ENCODE measurements around the gene C7orf25.
"Not testable (repeated sequence)": the region's sequence is repeated elsewhere in the genome, so short reads cannot be mapped to it uniquely, and the experiment has no call there.

The C7orf25 gene

GRCh38 chr7:42928754-42929153 lies 16.9 kb upstream of the C7orf25 start:
- peak; percentile 4 for DNase-seq

- peak; percentile 58 for DNase-seq
Measured at GRCh38 chr7:42926204-42926603, 14.3 kb upstream of the C7orf25 start.

DNA sequence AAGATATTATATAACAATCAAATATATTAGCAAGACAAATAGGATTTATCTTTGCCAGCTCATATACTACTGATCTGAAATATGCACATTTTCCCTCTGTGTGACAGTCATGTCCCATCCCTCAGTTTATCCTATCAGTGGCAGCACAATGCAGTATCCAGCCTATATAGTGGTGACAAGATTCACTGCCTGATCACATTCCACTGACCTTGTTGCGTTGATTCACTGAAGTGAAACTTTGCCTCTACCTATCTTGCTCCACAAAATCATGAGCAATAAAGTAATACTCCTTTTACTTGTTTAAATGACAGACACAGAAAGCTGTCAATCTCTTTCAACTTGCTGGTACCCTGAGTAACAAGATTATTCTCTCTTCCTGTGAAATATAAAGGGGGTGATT lies 13.8 kb upstream of the C7orf25 start:
- no peak for DNase-seq

DNA sequence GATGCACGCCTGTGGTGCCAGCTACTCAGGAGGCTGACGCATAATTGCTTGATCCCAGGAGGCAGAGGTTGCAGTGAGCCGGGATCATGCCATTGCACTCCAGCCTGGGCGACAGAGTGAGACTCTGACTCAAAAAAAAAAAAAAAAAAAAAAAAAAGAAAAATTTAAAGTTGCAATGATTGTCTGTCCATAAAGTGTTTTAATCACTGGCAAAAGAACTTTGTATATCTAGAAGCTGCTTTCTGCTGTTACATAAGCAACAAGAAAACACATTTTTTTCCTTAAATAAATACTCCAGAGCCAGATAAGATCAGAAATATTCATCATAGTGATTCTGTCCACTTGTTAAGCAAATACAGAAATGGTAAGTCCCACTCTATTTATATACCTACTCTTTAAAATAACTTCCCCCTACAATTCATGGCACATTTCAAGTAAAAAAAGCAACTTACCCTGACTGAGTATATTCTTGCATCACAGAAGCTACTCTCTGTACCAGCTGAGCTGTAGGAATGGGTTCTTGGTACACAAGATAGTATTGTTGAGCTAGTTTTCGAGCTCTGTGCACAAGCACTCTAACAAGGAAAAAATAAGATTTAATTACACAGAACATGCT lies 12.5 kb upstream of the C7orf25 start:
- no peak for DNase-seq

DNA sequence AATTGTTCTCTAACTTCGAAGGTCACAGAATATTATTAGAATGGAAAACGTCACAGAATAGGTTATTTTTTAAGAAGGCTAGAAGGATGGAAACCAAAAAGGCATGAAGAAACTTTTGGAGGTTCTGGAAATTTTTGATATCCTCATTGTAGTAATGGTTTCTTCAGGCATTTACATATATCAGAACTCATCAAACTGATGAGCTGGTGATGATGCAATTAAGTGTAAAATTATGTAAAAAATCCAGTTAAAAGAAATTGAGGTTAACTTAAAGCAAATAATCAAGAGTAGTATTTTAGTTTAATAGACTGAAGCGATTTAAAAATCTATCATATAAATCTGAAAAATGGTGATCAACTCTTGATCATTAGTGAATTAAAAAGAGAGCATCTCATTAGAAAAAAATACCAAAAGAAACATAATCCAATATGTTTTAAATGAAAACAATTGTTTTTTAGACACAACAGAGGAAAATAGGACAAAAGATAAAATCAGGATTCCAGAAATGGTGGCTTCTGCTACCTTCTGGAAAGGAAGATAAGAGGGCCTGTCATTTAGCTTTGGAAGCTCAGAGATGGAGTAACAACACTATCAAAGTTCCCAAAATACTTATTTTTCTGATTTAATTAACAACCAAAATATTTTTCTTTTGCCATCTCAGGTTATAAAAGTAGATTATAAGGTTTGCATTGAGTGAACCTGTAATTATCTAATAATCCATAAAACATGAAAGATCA lies 10.3 kb upstream of the C7orf25 start:
- no peak for DNase-seq

GRCh38 chr7:42915356-42915755 lies 3.5 kb upstream of the C7orf25 start:
- DNase-seq, result no peak

GRCh38 chr7:42914421-42915045 lies 2.7 kb upstream of the C7orf25 start:
- peak; percentile 21 for DNase-seq

GRCh38 chr7:42914009-42914408 lies 2.1 kb upstream of the C7orf25 start:
- no peak for DNase-seq

GRCh38 chr7:42913591-42913990 lies 1.7 kb upstream of the C7orf25 start:
- peak; percentile 65 for DNase-seq

GRCh38 chr7:42910306-42910705 lies 1.6 kb downstream of the C7orf25 start:
- DNase-seq, result no peak

DNA sequence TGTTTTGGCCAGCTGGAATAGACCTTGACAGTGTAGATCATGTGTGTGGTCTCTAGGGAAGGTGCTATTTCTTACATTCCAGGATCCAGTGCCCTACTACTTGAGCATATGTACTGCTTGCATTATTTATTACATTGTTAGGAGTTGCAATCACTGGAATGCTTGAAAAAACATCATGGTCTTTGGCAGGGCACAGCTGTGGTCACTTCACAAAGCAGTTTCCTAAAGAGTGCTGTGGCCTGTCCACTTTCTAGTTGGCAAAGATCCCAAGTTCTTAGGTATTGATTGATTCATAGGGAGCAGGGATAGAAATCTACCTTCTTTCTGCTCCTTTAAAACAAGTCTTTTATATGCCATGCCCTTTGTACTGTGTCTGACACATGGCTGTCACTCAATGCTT lies 4.6 kb downstream of the C7orf25 start:
- DNase-seq, result no peak

GRCh38 chr7:42906181-42906580 lies 5.7 kb downstream of the C7orf25 start:
- DNase-seq, result no peak

GRCh38 chr7:42902331-42902730 lies 9.5 kb downstream of the C7orf25 start:
- DNase-seq, result peak; percentile 2

DNA sequence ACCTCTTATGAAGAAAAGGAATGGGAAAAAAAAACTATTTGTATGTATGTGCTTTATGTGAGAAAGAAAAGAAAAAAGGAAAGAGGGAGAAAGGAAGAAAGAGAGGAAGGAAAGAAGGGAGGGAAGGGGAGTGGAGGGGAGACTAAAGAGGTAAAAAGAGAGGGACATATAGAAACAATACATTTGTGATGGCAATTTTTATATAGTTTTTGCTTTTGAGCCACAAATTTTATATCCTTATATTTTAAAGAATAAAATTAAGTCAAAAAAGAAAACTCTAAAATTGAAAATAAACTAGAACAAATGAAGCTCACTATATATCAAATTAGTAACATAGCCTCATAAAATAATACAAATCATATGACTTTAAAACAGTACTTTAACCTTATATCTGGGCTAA lies 11.0 kb downstream of the C7orf25 start:
- DNase-seq, result no peak

DNA sequence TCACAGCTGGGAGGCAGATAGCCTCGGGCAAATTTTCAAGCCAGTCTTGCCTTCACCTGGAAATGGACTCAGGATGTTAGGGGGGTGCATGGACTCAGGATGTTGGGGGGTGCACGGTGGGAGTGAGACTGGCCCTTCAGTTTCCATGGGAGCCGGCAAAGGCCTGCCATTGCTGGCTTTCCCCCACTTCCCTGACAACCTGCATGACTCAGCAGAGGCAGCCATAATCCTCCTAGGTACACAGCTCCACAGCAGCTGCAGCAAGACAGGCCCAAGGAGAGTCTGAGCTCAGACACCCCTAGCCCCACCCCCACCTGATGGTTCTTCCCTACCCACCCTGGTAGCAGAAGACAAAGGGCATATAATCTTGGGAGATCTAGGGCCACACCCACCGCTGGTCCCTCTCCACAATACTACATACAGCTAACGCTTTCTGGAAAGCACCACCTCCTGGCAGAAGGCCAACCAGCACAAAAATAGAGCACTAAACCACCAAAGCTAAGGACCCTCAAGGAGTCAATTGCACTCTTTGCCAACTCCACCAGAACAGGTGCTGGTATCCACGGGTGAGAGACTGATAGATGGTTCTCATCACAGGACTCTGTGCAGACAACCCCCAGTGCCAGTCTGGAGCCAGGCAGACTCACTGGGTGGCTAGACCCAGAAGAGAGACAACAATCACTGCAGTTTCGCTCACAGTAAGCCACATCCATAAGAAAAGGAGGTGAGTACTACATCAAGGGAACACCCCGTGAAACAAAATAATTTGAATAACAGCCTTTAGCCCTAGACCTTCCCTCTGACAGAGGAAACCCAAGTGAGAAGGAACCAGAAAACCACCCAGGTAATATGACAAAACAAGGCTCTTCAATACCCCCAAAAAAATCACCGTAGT lies 18.3 kb downstream of the C7orf25 start:
- no peak for DNase-seq

- peak; percentile 12 for DNase-seq
Measured at GRCh38 chr7:42886893-42887505, 24.9 kb downstream of the C7orf25 start.

DNA sequence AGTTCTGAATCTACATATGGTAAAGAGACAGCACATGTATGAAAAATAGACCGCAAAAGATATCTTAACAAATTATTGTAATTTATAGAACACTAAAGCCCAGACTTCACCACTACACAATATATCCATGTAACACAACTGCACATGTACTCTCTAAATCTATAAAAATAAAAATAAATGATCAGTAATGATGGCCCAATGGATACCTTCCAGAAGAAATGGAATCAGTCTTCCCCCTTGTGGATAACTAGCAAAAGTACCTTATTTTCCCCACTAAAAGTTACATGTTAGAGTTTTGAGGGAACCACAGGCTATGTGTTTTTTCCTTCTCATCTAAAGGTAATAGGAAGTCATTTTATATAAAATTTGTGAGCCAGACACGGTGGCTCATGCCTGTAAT lies 25.7 kb downstream of the C7orf25 start:
- peak; percentile 41 for DNase-seq

GRCh38 chr7:42885183-42885582 lies 26.7 kb downstream of the C7orf25 start:
- not testable (repeated sequence) for DNase-seq

DNA sequence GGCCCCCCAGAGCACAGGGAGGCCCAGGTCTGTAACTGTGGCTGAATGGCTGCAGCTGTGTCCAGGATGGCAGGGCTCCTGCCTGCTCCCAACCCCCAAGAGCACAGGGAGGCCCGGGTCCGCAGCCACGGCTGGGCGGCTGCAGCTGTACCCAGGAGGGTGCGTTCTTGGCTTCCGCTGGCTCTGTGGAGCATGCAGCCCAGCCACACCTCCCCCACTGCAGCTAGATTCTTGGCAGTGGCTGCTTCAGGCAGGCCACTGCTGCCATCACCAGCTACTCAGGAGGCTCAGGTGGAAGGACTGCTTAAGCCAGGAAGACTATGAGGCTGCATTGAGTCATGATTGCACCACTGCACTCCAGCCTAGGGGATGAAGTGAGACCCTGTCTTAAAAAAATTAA lies 27.9 kb downstream of the C7orf25 start:
- no peak for DNase-seq

DNA sequence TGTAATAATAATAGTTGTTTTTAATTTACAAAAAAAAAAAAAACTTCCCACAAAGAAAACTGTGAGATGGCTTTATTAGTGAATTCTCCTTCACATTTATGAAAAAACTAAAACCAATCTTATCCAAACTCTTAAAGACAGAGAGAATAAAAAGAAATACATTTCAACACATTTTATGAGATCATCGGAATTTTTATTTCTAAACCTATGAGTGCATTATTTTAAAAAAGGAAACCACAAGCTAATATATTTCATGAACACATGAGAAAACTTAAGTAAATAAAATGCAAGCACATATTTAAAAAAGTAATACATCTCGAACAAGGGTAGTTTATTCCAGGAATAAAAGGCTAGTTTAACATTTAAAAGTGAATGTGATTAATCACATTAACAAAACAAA lies 31.5 kb downstream of the C7orf25 start:
- DNase-seq, result no peak

DNA sequence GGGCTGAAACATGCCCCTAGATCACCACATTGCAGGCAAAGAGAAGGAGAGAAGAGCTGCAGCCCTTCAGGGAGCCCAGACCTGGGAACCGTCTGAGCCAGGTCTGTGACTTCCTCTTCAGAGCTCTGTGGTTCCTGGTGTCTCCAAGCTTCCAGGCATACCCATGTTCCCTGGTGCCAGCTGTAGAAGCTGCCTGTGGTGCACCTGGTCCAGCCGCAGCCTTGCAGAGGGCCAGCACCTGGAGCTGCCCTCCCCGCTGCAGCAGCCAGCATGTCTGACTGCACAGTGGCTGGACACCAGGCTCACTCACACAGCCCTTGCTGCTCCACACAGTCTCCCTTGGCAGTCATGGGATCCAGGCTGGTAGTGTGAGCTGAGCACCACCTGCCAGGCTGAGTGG lies 33.6 kb downstream of the C7orf25 start:
- no peak for DNase-seq

- DNase-seq, result peak; percentile 18
Measured at GRCh38 chr7:42877862-42878261, 34.0 kb downstream of the C7orf25 start.
